ENCODE measurements around the gene CAMK1D.

Gene CAMK1D

GRCh38 chr10:12405342-12406320 lies 56.3 kb downstream of the CAMK1D start:
- DNase-seq = no peak

GRCh38 chr10:12406764-12407400 lies 57.5 kb downstream of the CAMK1D start:
- DNase-seq = no peak

GRCh38 chr10:12408472-12408871 lies 59.1 kb downstream of the CAMK1D start:
- no peak for DNase-seq

- DNase-seq = no peak
Observed at GRCh38 chr10:12409161-12409560, 59.8 kb downstream of the CAMK1D start.

GRCh38 chr10:12409613-12410012 lies 60.3 kb downstream of the CAMK1D start:
- no peak for DNase-seq

GRCh38 chr10:12412666-12413368 lies 63.5 kb downstream of the CAMK1D start:
- no peak for DNase-seq

GRCh38 chr10:12413369-12413711 lies 64.0 kb downstream of the CAMK1D start:
- no peak for DNase-seq

- DNase-seq = no peak
Observed at GRCh38 chr10:12414278-12414989, 65.1 kb downstream of the CAMK1D start.

GRCh38 chr10:12416344-12417050 lies 67.2 kb downstream of the CAMK1D start:
- DNase-seq = no peak

GRCh38 chr10:12417331-12417730 lies 68.0 kb downstream of the CAMK1D start:
- DNase-seq = no peak

GRCh38 chr10:12418000-12418399 lies 68.7 kb downstream of the CAMK1D start:
- DNase-seq = no peak

- no peak for DNase-seq
Observed at GRCh38 chr10:12418725-12419261, 69.4 kb downstream of the CAMK1D start.

GRCh38 chr10:12419262-12419847 lies 70.0 kb downstream of the CAMK1D start:
- no peak for DNase-seq

GRCh38 chr10:12420530-12421120 lies 71.3 kb downstream of the CAMK1D start:
- no peak for DNase-seq

- no peak for DNase-seq
Observed at GRCh38 chr10:12422189-12422588, 72.8 kb downstream of the CAMK1D start.

- no peak for DNase-seq
Observed at GRCh38 chr10:12423896-12424295, 74.5 kb downstream of the CAMK1D start.

- no peak for DNase-seq
Observed at GRCh38 chr10:12427276-12427675, 77.9 kb downstream of the CAMK1D start.

GRCh38 chr10:12428447-12429135 lies 79.2 kb downstream of the CAMK1D start:
- no peak for DNase-seq

- no peak for DNase-seq
Observed at GRCh38 chr10:12430406-12430982, 81.1 kb downstream of the CAMK1D start.
